ENCODE results near the gene NSF. TPM values are rescaled to one million over a fixed set of nuclear protein-coding genes. Genes with fewer than 3 reads are reported as not detected.
"Not testable (repeated sequence)": the region's sequence is repeated elsewhere in the genome, so short reads cannot be mapped to it uniquely, and the experiment has no call there.

The NSF gene
- polyA plus RNA-seq, 4 donors: 35.2 to 37.7 (median 35.6) TPM

DNA sequence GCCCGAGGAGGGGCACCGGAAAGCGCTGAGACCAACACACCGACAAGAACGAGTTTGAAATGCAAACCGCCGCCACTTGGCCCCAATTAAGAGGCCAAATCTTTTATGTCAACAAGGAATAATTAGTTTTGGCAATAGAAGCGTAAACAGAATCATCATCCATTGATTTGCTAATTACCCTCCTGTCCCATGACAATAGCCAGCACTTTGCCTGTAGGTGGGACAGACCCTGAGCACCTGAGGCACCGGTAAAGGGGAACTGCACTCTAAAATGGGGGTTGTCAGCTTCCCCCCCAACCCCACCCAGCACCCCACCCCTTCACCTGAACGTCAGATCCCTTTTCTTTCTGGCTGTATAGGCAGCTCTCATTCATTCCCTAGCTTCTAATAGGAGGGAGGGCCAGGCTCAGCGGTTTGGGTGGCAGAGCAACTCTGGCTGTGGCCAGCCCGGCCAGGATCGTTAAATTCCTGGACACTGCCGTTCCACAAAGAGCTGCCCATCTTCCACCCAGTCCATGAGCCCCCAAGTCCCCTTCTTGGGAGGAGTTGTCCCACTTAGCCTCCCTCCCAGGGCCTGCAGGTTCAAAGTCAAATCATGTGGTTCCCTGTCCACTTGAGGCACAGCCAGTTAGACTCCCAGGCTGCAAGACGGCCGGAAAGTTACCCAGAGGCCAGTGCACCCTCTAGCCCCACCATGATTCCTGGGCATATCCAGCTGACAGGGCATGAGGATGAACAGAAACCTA lies 182.2 kb downstream of the NSF start:
- no peak for DNase-seq (ENCODE audit: low read depth in 4 of 4, low spot score in 3 of 4)

DNA sequence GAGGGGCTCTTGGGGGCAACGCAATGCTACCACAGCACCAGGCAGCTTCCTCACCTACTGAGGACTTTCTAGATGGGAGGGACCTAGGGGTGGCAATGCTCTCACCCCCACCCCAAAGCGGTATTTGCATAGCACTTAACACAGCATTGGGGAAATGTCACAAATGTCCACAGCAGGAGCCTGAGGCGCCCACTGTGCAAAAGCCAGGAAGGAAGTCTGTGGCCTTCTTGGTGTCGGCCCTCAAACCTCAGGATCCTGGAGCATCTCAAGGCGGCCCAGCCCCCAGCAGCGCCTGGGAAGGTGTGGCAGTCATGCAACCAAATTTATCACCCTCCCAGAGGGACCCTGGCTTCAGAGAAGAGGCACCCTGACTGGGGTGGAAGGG lies 182.7 kb downstream of the NSF start:
- DNase-seq (ENCODE audit: low read depth in 4 of 4, low spot score in 3 of 4): no peak

DNA sequence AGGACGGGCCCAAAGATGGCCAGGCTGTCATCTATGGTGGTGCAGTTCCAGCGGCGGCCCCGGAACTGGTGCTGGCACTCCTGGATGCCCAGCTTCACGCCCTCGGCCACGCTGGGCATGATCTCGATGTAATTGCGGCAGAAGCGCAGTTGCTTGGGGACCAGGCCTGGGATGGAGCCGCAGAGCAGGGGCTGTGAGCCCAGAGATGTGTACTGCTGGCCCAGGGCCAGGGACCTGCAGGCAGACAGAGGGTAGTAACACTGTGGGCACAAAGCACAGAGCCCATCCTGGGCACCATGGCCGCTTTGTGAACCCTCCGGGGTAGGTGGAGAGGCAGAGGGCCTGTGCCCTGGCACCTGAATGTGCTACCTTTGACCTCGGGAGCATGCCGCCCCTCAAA lies 183.2 kb downstream of the NSF start:
- DNase-seq (ENCODE audit: low read depth in 4 of 4, low spot score in 3 of 4): no peak

DNA sequence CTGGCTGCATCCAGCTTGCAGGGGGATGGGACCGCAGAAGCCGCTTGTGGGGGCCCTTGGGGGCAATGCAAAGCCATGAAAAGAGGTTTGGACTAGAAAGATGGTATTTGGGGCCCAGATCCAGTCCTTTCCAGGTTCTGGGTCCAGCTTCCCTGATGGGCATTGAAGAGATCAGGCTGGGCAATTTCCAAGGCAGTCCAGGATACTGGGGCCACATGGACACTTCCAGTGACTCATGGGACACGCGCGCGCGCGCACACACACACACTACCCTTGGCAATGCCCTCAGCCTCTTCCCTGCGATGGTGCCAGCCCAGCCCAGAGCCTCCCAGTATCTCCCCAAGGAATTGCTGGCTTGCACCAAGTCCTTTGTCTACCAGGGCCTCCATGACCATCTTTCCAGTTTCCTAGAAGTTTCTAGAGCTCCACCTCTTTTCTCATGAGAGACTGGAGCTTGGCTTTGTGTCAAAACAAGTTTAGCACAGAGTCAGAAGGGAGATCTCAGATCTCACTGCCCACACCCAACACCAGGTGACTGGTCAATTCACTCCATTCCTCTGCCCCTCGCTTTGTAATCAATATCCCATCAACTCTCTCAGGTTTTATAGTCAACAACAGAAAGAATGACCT lies 183.8 kb downstream of the NSF start:
- DNase-seq (ENCODE audit: low read depth in 4 of 4, low spot score in 3 of 4): no peak

DNA sequence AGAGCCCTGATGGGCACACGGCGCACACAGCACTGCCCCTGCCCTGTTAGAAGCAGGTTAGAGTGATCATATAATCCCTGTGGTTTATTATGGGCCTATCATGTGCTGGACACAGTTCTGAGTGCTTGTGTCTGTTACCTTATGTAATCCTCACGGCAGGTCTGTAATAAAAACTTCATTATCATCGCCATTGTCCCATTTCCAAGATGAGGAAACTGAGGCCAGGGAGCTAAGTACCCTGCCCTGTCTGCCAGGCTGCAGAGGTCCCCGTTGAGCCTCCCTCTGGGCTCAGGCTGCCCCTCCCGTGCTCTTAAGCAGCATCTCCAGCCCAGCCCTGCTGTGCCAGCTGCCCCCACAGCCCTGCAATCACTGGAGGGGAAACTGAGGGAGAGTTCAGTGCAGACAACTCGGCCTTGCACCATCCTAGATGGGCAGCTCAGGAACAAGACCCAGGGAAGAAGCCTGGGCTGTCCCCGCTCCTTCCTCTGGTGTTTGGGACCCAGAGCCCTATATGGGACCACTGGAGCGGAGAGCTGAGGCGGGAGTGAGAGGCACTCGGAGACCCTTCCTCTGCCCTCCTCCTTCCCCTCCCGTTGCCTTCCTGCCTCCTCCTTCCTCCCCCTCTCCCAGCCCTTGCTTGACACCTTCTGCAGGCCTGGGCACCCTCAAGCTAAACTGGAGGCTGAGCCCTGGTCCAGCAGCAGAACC lies 186.0 kb downstream of the NSF start:
- no peak for DNase-seq (ENCODE audit: low read depth in 4 of 4, low spot score in 3 of 4)

DNA sequence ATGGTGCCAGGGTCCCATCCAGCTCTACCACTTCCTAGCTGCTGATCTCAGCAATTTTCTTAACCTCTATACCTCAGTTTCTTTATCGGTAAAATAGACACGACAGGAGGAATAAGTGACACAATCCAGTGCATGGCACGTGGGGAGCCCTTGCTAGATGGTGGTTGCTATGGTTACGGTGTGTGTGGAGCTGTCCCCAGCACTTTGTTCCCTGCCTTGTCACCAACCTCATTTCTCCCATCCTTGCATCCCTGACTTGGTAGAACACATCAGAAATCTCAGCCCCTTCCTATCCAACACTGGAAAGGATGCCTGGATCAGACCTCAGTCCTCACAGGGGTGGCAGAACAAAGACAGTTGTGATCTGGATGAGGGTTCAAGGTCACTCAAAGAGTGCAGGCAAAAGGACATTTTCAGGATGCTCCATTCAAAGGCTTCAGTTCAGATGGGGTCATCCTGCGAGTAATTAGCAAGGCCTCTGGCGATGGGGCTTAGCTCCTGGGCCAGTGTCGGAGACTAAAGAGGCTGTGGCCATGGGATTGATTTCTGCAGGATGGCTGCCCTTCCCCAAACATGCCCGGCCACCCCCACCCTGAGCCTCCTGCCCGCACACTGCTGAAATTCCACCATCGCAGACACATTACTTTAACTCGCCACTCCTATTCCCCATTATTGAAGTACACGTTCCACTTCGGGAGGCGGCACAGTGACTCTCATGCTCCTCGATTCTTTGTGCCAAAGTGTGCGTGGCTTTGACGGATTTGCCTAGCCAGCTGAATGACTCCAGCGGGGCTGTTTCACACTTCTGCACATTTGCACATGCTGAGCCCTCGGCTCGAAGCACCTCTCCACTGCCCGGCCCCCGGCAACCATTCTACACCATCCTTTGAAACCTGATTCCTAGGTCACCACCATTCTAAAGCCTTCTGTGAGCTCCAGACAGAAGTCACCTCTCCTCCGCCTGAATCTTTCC lies 187.8 kb downstream of the NSF start:
- DNase-seq (ENCODE audit: low read depth in 4 of 4, low spot score in 3 of 4): no peak

DNA sequence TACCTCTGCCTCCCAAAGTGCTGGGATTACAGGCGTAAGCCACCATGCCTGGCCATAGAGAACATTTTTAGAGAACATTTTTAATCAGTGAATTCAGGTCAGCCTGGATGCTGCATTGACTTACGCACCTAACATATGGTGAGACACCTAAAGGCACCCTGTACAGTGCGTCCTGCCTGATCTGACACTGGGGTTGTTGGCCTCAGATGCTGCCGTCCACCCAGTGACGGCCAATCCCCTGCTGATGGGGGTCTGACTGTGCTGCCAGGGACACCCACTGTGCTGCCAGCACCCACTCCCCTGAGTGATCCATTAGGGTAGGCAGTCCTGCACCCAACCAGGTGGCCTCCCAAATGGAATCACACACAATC lies 189.5 kb downstream of the NSF start:
- no peak for DNase-seq (ENCODE audit: low read depth in 4 of 4, low spot score in 3 of 4)

DNA sequence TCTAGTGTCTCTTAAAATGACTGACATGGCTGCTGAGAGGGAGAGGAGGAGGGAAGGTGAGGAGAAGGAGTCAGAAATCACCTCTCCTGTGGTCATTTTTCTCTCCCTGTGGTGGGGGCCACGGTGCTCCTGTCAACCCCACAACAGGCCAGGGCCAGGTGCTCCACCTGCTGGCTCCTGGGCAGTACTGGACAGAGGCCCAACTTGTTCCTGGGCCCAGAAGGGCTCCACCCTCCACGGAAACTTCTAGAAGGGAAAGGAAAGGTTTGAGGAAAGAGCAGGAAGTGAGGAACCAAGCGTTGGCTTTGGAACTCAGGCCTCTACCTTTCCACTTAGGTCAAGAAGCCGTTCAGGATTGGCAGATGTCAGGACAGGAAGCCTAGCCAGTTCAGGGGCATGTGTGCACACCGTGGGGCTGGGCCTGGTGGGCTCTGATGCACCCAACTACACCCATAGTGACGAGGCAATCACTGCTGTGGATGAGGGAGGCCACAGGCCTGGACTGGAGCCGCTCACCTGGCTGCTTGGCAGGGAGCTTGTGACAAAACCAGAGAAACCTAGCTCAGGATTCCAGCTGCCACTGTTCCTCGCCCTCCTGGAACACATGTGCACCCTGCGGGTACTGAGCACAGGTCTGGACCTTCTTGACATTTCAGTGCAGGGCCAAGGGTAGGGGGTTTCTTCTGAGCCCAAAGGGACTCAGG lies 191.9 kb downstream of the NSF start:
- no peak for DNase-seq (ENCODE audit: low read depth in 4 of 4, low spot score in 3 of 4)

DNA sequence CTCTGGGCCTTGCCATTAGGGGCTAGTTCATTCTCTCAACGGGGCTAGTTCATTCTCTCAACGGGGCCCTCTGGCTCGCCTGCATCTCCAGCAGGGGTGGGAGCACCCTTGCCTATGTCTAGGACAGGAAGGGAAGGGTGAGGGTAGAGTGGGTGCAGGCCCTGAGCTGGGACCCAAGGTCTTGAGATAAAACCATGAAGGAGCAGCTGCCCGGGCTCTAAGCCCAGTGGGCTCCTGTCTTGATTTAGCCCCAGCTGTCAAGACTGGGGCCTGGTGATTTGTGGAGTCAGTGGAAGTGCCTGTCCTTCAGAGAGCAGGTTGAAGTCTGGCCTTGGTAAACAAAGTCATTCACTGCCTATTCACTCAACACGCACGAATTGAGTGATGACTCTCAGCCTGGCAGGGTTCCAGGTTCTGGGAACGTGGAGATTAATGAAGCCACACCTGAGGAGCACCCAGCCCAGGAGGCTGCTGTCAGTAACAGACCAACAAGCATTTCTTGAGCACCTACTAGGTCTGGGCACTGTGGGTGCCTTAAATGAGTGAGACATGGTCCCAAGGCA lies 192.6 kb downstream of the NSF start:
- DNase-seq (ENCODE audit: low read depth in 4 of 4, low spot score in 3 of 4): no peak

DNA sequence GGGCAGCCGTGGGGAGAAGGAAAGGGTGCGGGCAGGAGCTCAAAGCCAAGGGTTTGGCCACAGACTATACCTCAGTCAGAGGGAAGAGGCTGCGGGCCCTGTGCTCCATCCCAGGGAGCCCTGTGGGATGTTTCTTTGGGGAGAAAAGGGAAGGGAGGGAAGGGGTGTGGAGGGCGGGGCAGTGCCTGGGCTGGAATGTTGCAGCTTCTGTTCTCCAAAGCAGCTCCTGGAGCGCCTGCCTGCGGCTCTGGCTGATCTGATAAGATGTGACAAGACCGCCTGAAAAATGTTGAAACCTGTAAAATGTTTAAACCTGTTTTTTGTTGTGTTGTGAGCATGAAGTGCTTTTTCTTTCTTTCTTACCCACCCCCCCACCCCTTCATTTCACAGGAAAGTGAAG lies 195.2 kb downstream of the NSF start:
- DNase-seq (ENCODE audit: low read depth in 4 of 4, low spot score in 3 of 4): no peak

DNA sequence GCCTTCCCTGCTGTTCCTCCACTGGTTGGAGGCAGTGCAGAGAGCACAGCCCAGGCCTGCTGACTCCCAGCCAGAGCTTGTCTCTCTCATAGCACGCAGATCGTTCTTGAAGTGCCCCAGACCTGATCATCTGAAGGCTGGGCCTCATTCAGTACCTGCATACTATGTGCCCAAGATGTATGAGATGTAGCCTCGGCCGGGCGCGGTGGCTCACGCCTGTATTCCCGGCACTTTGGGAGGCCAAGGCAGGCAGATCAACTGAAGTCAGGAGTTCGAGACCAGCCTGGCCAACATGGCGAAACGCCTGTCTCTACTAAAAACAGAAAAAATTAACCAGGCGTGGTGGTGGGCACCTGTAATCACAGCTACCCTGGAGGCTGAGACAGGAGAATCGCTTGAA lies 197.0 kb downstream of the NSF start:
- DNase-seq (ENCODE audit: low read depth in 4 of 4, low spot score in 3 of 4): no peak

DNA sequence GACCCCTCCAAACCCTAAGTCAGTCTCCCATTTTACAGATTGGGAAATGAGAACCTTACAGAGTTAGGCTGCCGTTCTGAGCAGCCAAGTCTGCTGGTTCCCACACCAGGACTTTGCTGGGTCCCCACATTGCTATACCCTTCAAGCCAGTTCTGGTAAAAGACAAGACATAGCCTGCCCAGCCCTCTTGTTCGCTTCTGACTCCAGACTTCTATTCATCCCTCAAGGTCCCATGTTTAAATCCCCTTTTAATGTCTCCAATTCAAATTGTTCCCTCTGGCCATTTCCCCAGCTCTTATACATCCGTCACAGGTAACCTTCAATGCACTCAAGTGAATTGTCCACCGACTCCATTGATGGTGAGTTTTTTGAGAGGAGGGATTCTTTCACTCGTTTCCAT lies 197.8 kb downstream of the NSF start:
- DNase-seq (ENCODE audit: low read depth in 4 of 4, low spot score in 3 of 4): no peak

DNA sequence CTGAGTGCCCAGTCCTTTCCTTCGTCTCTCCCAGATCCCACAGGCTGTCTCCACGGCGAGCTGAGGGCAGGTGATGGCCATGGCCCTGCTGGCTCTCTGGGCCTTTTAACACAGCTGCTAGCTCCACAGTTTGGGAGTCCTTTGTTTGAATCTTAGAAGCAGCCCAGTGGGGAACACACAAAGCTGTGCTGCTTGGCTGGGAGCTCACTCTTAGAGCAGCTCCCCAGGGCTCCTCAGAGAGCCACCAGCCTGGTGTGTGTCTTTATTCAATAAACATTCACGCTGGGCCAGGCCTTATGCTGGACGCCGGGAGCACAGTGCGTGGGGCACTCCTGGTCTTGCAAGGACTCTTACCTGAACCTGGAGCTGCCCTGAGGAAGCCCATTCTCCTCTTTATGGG lies 198.3 kb downstream of the NSF start:
- no peak for DNase-seq (ENCODE audit: low read depth in 4 of 4, low spot score in 3 of 4)

DNA sequence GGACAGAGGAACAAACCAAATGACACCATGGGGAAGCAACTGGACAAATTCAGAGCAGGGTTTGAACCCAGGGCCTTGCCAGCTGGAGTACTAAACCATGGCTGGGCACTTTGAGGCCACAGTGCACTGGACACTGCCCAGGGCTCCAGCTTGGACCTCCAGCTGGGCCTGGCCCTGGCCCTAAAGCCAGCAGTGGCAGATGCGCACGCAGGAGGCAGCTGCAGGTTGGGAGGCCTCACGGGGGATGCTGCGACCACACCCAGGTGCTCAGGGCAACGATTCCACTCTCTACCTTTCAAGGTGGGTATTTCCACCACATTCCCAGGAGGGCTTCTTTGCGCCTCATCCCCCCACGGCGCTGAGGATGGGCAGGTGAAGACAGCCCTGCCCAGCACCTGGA lies 199.1 kb downstream of the NSF start:
- DNase-seq (ENCODE audit: low read depth in 4 of 4, low spot score in 3 of 4): no peak

DNA sequence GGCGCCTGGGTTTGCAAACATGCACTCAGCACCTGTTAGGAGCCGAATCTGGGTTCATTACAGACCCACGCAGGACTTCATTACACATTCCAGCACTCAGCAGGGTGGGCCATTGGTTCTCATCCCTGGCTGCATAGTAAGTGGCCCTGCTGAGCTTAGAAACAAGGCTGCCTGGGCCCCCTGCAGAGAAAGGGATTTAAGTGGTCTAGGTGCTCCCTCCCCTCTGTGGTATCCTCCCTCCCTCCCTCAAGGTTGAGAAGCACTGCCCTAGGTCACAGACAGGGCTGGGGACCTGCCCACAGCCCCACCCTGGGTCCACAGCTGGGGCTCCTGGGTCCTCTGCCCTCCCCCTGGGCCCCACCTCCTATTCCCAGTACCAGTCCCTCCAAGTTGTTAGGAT lies 199.7 kb downstream of the NSF start:
- DNase-seq (ENCODE audit: low read depth in 4 of 4, low spot score in 3 of 4): no peak

DNA sequence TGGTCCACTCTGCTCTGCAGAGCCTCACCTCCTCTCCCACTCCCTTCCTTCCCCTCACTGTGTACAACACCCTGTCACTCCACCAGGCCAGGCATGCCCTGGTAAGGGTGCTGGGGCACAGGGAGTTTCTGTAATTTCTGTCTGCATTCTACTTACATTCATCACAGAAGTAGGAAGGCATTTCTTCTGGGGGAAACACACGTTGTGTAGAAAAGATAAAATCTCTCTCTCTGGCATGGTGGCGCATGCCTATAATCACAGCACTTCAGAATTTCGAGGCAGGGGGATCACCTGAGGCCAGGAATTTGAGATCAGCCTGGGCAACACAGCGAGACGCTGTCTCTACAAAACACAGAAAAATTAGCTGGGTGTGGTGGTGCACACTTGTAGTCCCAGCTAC lies 201.1 kb downstream of the NSF start:
- DNase-seq (ENCODE audit: low read depth in 4 of 4, low spot score in 3 of 4): no peak

DNA sequence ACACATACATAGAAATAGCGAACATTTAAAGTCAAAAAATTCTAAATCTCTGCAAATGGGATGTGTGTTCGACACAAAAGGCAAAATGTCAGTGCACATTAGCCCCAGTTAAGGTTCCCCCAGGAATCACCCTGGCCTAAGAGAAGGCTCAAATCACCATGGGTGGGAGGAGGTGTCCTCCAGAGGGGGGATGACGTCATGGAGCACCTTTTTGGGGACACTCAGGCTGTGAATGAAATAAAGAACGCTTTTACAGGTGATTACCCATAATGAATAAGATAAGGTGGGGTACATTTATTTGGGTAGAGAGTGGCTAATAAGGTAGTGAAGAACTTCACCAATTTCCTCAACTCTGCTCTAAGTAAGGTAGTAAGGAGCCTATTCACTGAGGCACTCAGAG lies 201.6 kb downstream of the NSF start:
- DNase-seq (ENCODE audit: low read depth in 4 of 4, low spot score in 3 of 4): no peak

DNA sequence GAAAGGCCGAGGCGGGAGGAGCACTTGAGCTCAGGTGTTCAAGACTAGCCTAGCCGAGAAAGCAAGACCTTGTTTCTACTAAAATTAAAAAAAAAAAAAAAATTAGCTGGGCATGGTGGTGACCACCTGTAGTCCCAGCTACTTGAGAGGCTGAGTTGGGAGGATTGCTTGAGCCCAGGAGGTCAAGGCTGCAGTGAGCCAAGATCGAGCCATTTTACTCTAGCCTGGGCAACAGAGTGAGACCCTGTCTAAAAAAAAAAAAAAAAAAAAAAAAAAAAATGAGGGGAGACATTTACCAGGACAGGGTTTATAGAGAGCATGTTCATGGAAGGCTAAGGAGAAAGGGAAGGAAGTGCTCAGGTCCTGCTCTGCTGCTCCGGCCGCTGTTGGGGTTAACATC lies 202.6 kb downstream of the NSF start:
- not testable (repeated sequence) for DNase-seq (ENCODE audit: low read depth in 4 of 4, low spot score in 3 of 4)

DNA sequence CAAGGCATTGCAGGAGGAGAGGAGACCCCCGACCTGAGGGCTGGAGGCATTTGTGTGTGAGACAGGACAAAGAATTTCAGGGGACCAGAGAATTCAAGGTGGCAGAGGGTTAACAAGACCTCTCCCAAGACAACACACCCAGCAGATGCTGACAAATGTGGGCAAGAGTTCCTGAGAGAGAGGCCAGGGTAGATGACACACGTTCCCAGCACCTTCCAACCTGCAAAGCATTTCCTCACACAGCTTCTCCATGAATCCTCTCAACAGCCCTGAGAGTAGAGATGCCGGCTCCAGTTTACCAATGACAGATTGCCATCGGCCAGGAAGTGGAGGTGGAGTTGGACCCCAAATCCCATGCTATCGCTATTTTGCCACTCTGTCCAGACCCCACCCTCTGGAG lies 203.1 kb downstream of the NSF start:
- DNase-seq (ENCODE audit: low read depth in 4 of 4, low spot score in 3 of 4): no peak

DNA sequence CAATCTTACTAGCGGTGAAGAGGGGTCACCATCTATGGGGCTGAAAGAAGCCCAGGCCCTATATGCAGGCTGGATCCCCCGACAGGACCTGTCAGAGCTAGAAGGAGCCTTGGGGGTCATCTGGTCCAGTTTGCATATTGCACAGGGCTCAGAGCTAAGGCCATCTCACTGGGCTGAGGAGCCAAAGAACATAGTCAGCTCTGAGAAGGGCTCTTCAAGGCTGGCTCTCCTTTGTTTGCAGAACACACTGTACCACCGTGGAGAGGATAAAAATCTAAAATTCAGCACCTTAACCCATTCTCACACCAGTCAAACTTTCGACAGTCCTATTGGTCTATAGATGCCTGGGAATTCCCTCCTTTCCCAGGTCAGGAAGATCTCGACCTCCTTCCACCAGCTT lies 203.8 kb downstream of the NSF start:
- no peak for DNase-seq (ENCODE audit: low read depth in 4 of 4, low spot score in 3 of 4)

Measured in left renal pelvis (tissue), 4 donors.